Panc1 (cell line): Measurements from ENCODE around the gene DOP1A. TPM values are rescaled to one million over a fixed set of nuclear protein-coding genes. Genes with fewer than 3 reads are reported as not detected.
A peak's percentile ranks its signal among the peaks of the same experiment; 100 is the strongest.

Experiments
- ATAC-seq: fragments of 200-7000 bp; cut with Tn5 transposase; 2 replicates; pipeline ENCODE4 v1.9.1; 2020; ENCODE audit warnings: mild to moderate bottlenecking, moderate library complexity
- BruUV-seq: library from RNA; stranded (reverse); fragments of 400-500 nt; replicated peaks from 2 replicates; lab custom pipeline; 2021; lab: Mats Ljungman, UMichigan
- CTCF ChIA-PET: fragments of 300-600 bp; sonication (Branson Sonifier 250); formaldehyde crosslinking; loops from one replicate; lab custom pipeline; 2022; ENCODE audit warnings: antibody characterized with exemption; lab: Charles Lee
- POLR2A ChIA-PET: fragments of 300-600 bp; sonication (Branson Sonifier 250); formaldehyde crosslinking; loops from one replicate; lab custom pipeline; 2022; ENCODE audit warnings: antibody characterized with exemption; lab: Charles Lee
- DNase-seq: peaks from one replicate; pipeline ENCODE4 v3.0.0-alpha.2; 2010; ENCODE audit warnings: low read depth, low spot score
- H3K27ac ChIP-seq: 2 replicates; pipeline ENCODE4 v1.5.1; 2011; ENCODE audit warnings: mild to moderate bottlenecking, low read length, inconsistent platforms
- H3K27me3 ChIP-seq: fragments of 200-500 bp; sonication (Bioruptor generic); 2 replicates; pipeline ENCODE4 v1.6.0; 2014; ENCODE audit warnings: low read length, inconsistent platforms; ENCODE audit not compliant: control insufficient read depth, insufficient read depth
- H3K36me3 ChIP-seq: fragments of 200-500 bp; sonication (Bioruptor generic); 2 replicates; pipeline ENCODE4 v1.5.1; 2014; ENCODE audit warnings: inconsistent platforms, mild to moderate bottlenecking, low read length, moderate library complexity; ENCODE audit not compliant: control insufficient read depth, insufficient read depth
- H3K4me1 ChIP-seq: 2 replicates; pipeline ENCODE4 v1.5.1; 2011; ENCODE audit warnings: inconsistent platforms, mild to moderate bottlenecking, low read length, moderate library complexity; ENCODE audit not compliant: control insufficient read depth, insufficient read depth
- H3K4me3 ChIP-seq, 2 experiments: 2 replicates each; pipeline ENCODE4 v1.5.1; 2011 to 2012; ENCODE audit warnings: low read depth in 2 of 2, low read length in 2 of 2, mild to moderate bottlenecking in 2 of 2, inconsistent platforms in 1 of 2, moderate library complexity in 1 of 2
- H3K9me3 ChIP-seq: fragments of 200-500 bp; sonication (Bioruptor generic); 2 replicates; pipeline ENCODE4 v1.5.1; 2014; ENCODE audit warnings: low read depth, mild to moderate bottlenecking, inconsistent platforms, low read length, moderate library complexity; ENCODE audit not compliant: control insufficient read depth, insufficient read depth
- CTCF ChIP-seq: fragments of 450-650 bp; IDR thresholded peaks from 2 replicates; pipeline ENCODE4 v1.5.1; 2017; ENCODE audit warnings: mild to moderate bottlenecking
- POLR2AphosphoS5 ChIP-seq: IDR thresholded peaks from 2 replicates; pipeline ENCODE4 v1.6.1; 2012; ENCODE audit warnings: mild to moderate bottlenecking, low read depth, low read length, moderate library complexity
- REST ChIP-seq, 2 experiments: IDR thresholded peaks; 2 replicates each; pipeline ENCODE4 v1.6.1; 2011 to 2012; ENCODE audit warnings: low read depth in 2 of 2, control low read depth in 1 of 2, low read length in 1 of 2, mild to moderate bottlenecking in 1 of 2, moderate library complexity in 1 of 2; ENCODE audit not compliant: insufficient read depth in 1 of 2
- SIN3A ChIP-seq: IDR thresholded peaks from 2 replicates; pipeline ENCODE4 v1.6.1; 2012; ENCODE audit warnings: low read depth, mild to moderate bottlenecking, low read length, moderate library complexity, borderline replicate concordance; ENCODE audit not compliant: insufficient read depth
- TCF7L2 ChIP-seq: IDR thresholded peaks from 2 replicates; pipeline ENCODE4 v1.6.1; 2011; ENCODE audit warnings: mild to moderate bottlenecking, low read depth, low read length, inconsistent platforms
- in situ Hi-C: cut with HindIII; loops from 2 replicates; pipeline ENCODE4 v1.10.0; 2016; ENCODE audit warnings: low sequenced_read_pairs, low pct_unique_long_range_greater_than_20kb
- intact Hi-C: fragments of 100-400 bp; cut with micrococcal nuclease; formaldehyde crosslinking; loops from one replicate; pipeline ENCODE4 v1.10.0; 2022; ENCODE audit not compliant: unreplicated experiment
- total RNA-seq: library from RNA; stranded (reverse); gene quantifications from one replicate; pipeline ENCODE4 v1.2.1, GENCODE V29; 2021; ENCODE audit not compliant: unreplicated experiment

DOP1A gene
- total RNA-seq, 1 experiment from 2014 or later = 13.4 TPM

DNA sequence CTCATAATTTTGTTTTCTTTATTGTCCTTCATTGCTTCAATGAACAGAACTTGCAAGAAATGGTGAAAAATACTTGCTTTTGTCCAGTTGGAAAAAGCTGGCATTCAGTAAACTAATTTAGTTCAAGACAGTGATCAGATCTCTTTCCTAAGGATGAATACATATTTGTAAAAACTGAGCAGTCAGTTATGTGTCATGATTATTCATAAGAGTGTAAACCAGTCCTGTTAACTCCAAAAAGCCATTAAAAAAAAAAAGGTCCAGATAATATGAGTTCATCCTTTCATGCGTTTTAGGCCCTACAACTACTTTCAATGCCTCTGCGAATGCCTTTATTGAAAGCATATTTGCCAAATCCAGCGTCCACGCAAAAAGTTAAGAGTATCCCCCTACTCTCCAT is 125.0 kb downstream of the DOP1A start:
- Histone ChIP-seq H3K4me1 (peaks cover 9% of the 10 kb centered on the region; the same call in 1 of the 2 replicates), H3K36me3 (peaks cover 14% of the 10 kb centered on the region), H3K27ac (peak overlapping the region; percentile 81), H3K9me3 (no peaks in the 10 kb centered on the region), H3K27me3 (no peaks in the 10 kb centered on the region), H3K4me3 (peak overlapping the region; percentile 69 to 94)
- ChIA-PET CTCF (no interaction called here), POLR2A (no interaction called here)
- intact Hi-C loops (no loop called here), in situ Hi-C loops (no loop called here)
- TF ChIP-seq CTCF = no peak
- no peak for TF ChIP-seq SIN3A
- TF ChIP-seq POLR2AphosphoS5 = no peak
- no peak for TF ChIP-seq TCF7L2
- no peak for TF ChIP-seq REST (IDR thresholded peaks at IDR 0.05; ENCODE audit: insufficient read depth in 1 of 2, low read depth in 2 of 2, low read length in 1 of 2)
- ATAC-seq (no peak), DNase-seq (no peak)
- no TSS peak for BruUV-seq

DNA sequence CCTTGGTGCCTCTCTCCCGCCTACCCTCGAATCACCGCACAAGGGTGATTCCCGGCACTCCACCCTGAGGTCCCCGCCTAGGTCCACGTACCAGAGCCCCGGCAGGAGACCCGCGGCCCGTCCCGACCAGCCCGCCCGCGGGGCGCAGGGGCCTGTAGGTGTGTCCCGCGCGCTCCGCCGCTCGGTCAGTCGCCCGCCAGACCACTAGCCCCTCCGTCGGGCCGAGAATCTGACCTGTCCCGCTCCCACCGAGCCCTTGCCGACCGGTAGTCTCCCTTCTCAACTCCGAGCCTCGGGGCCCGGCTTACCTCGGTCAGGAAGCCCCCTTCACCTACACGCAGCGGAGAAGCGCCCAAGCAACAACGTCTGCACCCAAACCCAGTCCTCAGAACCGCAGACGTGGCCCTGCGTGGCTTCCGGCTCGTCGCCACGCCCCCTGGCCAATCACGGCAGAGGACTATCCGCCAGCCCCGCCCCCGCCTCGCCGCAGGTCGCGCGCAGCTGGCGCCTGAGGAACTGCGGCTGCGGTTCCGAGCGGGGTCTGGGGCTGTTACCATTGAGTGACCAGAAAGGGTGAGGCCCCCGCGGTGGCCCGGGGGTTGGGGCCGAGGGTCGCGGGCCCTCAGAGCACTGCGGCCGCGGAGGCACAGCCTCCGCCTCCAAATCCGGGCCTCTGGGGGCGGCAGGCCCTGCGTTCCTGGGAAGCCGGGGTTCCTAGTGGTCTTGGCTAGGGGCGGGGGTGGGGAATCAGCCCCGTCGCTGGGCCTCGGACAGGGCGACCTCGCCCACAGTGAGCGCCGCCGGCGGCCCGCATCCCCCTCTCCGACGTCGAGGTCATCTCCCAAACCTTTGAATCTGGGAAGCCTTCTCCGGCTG is 125.6 kb downstream of the DOP1A start, which contains the start of the genes PGM3 and RWDD2A:
Gene PGM3, minus strand, starts transcription at position 395 of the 876 bp plus-strand sequence. CDS start 2,253 bp downstream, outside the sequence.
Gene RWDD2A, plus strand, starts transcription at position 487 of the 876 bp plus-strand sequence. CDS start 1,095 bp downstream, outside the sequence.
- H3K4me1 ChIP-seq = peaks cover 9% of the 10 kb centered on the region; the same call in 1 of the 2 replicates
- H3K9me3 ChIP-seq = no peaks in the 10 kb centered on the region
- BruUV-seq = no TSS peak
- intact Hi-C loops = no loop called here
- TF ChIP-seq POLR2AphosphoS5 (peak; percentile 77; the same call in 1 of the 2 replicates), TCF7L2 (no peak)
- peak within 1 kb of the TSS; percentile 69 to 94 for H3K4me3 ChIP-seq
- H3K36me3 ChIP-seq = peaks cover 10% of the 10 kb centered on the region
- ChIA-PET CTCF (interaction anchor here (0.6 kb wide), 1 partner anchor 13 kb away, joined by 5 read pairs; no protein-coding TSS in a partner anchor), POLR2A (interaction anchor here (0.5 to 0.6 kb wide), 2 partner anchors 11 to 931 kb away, joined by 3 to 6 read pairs; no protein-coding TSS in a partner anchor)
- ATAC-seq = peak; percentile 99
- H3K27me3 ChIP-seq = no peaks in the 10 kb centered on the region
- no peak for DNase-seq
- peak within 1 kb of the TSS; percentile 81 for H3K27ac ChIP-seq
- in situ Hi-C loops = no loop called here
